ENCODE results near the gene CPNE4.

DNA sequence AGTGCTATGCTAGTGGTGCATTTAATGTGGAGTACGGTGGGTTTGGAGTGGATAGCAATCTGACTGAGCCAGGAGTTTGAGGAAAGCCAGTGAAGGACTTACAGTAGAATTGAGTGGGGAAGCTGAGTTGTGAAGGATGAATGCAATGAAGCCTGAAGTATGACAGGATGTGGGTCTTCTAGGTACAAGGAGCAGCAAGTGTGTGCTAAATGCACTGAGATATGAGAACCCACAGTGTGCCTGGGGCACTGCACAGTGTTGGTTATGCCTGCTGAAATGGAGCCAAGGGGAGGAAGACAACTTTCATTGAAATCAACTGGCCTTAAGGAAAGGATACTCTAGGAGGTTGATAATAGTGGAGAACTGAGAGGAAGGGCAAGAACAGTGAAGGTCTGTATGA, 426.5 kb downstream of the CPNE4 start:
- no peak for TF ChIP-seq SIN3A (IDR thresholded peaks at IDR 0.05; ENCODE audit: borderline replicate concordance, insufficient read depth, low read length)
- TF ChIP-seq POLR2AphosphoS5 (IDR thresholded peaks at IDR 0.05; ENCODE audit: low read depth, low read length), result no peak
- TF ChIP-seq TAF1 (IDR thresholded peaks at IDR 0.05; ENCODE audit: borderline replicate concordance, insufficient read depth, low read length), result no peak
- TF ChIP-seq FOXP2 (optimal IDR thresholded peaks at IDR 0.05; ENCODE audit: borderline replicate concordance, extremely low read depth, extremely low read length, insufficient read depth), result no peak
